SU-DHL-6 (cell line): ENCODE measurements around the gene DCUN1D2.

Experiments used
- EZH2phosphoT487 ChIP-seq: fragments of 200-600 bp; sonication (generic), shearing (Covaris generic); conservative IDR thresholded peaks from 2 replicates; pipeline ENCODE4 v1.6.1; 2018; ENCODE audit warnings: mild to moderate bottlenecking, antibody characterized with exemption, low read length, moderate library complexity, mixed read lengths
- TF ChIP-seq, protein P1 (sequence below): fragments of 200-600 bp; sonication (generic); IDR thresholded peaks from one replicate; pipeline ENCODE4 v1.5.1; 2017; ENCODE audit warnings: antibody characterized with exemption, mild to moderate bottlenecking, low read length, moderate library complexity; ENCODE audit not compliant: insufficient read depth, poor library complexity, severe bottlenecking

DNA sequence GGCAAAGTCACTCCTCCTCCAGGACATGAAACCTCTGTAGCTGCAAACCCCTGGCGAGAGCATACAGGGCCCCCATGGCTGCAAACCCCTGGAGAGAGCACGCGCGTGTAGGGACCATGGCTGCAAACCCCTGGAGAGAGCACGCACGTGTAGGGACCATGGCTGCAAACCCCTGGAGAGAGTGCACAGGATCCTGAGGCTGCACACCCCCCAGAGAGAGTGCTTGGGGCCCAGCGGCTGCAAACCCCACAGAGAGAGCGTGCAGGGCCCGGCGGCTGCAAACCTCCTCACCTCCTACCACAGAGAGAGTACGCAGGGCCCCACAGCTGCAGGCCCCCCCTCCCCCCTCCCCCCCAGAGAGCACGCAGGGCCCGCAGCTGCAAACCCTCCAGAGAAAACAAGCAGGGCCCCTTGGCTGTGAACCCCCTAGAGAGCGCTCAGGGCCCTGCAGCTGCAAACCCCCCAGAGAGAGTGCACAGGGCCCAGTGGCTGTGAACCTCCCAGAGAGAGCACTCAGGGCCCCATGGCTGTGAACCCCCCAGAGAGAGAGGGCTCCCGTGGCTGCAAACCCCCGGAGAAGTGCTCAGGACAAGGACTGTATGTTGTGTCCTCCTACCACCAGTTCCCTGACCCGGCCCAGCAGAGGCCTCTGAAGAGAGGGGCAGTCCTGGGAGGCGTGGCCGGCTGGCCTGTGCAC is 44.6 kb downstream of the DCUN1D2 start:
- TF ChIP-seq, protein P1, sequence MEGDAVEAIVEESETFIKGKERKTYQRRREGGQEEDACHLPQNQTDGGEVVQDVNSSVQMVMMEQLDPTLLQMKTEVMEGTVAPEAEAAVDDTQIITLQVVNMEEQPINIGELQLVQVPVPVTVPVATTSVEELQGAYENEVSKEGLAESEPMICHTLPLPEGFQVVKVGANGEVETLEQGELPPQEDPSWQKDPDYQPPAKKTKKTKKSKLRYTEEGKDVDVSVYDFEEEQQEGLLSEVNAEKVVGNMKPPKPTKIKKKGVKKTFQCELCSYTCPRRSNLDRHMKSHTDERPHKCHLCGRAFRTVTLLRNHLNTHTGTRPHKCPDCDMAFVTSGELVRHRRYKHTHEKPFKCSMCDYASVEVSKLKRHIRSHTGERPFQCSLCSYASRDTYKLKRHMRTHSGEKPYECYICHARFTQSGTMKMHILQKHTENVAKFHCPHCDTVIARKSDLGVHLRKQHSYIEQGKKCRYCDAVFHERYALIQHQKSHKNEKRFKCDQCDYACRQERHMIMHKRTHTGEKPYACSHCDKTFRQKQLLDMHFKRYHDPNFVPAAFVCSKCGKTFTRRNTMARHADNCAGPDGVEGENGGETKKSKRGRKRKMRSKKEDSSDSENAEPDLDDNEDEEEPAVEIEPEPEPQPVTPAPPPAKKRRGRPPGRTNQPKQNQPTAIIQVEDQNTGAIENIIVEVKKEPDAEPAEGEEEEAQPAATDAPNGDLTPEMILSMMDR, result no peak
- no peak for TF ChIP-seq EZH2phosphoT487
